ENCODE measurements around the gene TOLLIP.

DNA sequence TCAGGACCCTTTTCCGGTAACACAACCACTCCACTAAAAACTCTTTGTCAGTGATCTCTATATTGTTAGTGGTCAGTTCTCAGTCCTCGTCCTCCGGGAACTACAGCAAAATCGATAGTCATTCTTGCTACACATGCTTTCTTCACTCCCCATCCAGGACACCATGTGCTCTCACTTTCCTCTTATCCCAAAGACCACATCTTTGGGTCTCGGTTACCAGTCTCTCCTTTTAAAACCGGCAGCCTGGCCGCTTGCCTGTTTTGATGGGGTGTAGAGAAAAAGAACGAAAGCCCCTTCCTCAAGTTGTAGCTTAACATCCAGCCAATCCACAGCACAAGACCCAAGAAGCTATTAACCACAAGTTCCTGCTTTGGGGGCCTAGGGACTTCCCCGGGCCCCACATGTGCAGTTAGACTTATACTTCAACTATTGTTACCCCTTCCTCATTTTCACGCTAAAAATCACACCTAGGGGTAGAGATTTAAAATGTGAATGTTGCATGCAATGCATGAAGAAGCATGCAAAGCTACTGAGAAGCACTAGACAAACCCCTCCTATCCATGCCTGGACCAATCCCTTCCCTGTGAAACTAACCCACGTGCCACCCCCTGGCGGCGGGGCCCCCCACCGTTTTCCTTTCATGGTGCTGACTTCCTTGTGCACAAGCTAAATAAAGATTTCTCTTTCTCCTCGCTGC lies 1.5 kb upstream of the TOLLIP start:
- TF ChIP-seq, protein P1, sequence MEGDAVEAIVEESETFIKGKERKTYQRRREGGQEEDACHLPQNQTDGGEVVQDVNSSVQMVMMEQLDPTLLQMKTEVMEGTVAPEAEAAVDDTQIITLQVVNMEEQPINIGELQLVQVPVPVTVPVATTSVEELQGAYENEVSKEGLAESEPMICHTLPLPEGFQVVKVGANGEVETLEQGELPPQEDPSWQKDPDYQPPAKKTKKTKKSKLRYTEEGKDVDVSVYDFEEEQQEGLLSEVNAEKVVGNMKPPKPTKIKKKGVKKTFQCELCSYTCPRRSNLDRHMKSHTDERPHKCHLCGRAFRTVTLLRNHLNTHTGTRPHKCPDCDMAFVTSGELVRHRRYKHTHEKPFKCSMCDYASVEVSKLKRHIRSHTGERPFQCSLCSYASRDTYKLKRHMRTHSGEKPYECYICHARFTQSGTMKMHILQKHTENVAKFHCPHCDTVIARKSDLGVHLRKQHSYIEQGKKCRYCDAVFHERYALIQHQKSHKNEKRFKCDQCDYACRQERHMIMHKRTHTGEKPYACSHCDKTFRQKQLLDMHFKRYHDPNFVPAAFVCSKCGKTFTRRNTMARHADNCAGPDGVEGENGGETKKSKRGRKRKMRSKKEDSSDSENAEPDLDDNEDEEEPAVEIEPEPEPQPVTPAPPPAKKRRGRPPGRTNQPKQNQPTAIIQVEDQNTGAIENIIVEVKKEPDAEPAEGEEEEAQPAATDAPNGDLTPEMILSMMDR (IDR thresholded peaks at IDR 0.05) = no peak
- TF ChIP-seq POLR2A (IDR thresholded peaks at IDR 0.05) = no peak
